ENCODE data around the gene CUBN. TPM values are rescaled to one million over a fixed set of nuclear protein-coding genes. Genes with fewer than 3 reads are reported as not detected.

Gene CUBN
- total and polyA plus RNA-seq, 9 of the 15 experiments (the other 6 are each of a cell fraction or from before 2014, with no cell fraction given), result 0.04 to 0.33 (median 0.09) TPM

- no peak for TF ChIP-seq ZNF140 (CRISPR knock-in tag; IDR thresholded peaks at IDR 0.05)
- TF ChIP-seq NR4A1 (CRISPR knock-in tag; IDR thresholded peaks at IDR 0.05), result no peak
- TF ChIP-seq NR4A1 (tag; IDR thresholded peaks at IDR 0.05), result no peak
- TF ChIP-seq MCM3 (IDR thresholded peaks at IDR 0.05), result no peak
- TF ChIP-seq, protein P1, sequence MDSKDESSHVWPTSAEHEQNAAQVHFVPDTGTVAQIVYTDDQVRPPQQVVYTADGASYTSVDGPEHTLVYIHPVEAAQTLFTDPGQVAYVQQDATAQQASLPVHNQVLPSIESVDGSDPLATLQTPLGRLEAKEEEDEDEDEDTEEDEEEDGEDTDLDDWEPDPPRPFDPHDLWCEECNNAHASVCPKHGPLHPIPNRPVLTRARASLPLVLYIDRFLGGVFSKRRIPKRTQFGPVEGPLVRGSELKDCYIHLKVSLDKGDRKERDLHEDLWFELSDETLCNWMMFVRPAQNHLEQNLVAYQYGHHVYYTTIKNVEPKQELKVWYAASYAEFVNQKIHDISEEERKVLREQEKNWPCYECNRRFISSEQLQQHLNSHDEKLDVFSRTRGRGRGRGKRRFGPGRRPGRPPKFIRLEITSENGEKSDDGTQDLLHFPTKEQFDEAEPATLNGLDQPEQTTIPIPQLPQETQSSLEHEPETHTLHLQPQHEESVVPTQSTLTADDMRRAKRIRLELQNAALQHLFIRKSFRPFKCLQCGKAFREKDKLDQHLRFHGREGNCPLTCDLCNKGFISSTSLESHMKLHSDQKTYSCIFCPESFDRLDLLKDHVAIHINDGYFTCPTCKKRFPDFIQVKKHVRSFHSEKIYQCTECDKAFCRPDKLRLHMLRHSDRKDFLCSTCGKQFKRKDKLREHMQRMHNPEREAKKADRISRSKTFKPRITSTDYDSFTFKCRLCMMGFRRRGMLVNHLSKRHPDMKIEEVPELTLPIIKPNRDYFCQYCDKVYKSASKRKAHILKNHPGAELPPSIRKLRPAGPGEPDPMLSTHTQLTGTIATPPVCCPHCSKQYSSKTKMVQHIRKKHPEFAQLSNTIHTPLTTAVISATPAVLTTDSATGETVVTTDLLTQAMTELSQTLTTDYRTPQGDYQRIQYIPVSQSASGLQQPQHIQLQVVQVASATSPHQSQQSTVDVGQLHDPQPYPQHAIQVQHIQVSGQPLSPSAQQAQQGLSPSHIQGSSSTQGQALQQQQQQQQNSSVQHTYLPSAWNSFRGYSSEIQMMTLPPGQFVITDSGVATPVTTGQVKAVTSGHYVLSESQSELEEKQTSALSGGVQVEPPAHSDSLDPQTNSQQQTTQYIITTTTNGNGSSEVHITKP (IDR thresholded peaks at IDR 0.05; ENCODE audit: partially characterized antibody), result no peak
- TF ChIP-seq ZC3H8 (IDR thresholded peaks at IDR 0.05), result no peak
- no peak for TF ChIP-seq NELFE (IDR thresholded peaks at IDR 0.05; ENCODE audit: insufficient read depth, insufficient read length)
- no peak for TF ChIP-seq RAD51 (IDR thresholded peaks at IDR 0.05; ENCODE audit: borderline replicate concordance, low read depth)
- TF ChIP-seq ZNF717 (CRISPR knock-in tag; IDR thresholded peaks at IDR 0.05), result no peak
- TF ChIP-seq, protein P2, sequence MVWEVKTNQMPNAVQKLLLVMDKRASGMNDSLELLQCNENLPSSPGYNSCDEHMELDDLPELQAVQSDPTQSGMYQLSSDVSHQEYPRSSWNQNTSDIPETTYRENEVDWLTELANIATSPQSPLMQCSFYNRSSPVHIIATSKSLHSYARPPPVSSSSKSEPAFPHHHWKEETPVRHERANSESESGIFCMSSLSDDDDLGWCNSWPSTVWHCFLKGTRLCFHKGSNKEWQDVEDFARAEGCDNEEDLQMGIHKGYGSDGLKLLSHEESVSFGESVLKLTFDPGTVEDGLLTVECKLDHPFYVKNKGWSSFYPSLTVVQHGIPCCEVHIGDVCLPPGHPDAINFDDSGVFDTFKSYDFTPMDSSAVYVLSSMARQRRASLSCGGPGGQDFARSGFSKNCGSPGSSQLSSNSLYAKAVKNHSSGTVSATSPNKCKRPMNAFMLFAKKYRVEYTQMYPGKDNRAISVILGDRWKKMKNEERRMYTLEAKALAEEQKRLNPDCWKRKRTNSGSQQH (CRISPR knock-in tag; IDR thresholded peaks at IDR 0.05), result no peak
- no peak for TF ChIP-seq CCNT2 (IDR thresholded peaks at IDR 0.05; ENCODE audit: borderline replicate concordance, extremely low read depth, insufficient read length, low read depth, low read length)
- peak; percentile 78 for TF ChIP-seq TEAD4 (IDR thresholded peaks at IDR 0.05; ENCODE audit: low read length)
- TF ChIP-seq TEAD4 (CRISPR knock-in tag; IDR thresholded peaks at IDR 0.05; ENCODE audit: borderline replicate concordance), result no peak
- TF ChIP-seq KDM1A (IDR thresholded peaks at IDR 0.05), result peak; percentile 45 to 68
- no peak for TF ChIP-seq USF1 (CRISPR knock-in tag; IDR thresholded peaks at IDR 0.05)
- TF ChIP-seq ZNF561 (CRISPR knock-in tag; conservative IDR thresholded peaks at IDR 0.05), result no peak
- peak; percentile 80 for TF ChIP-seq CBFA2T3 (IDR thresholded peaks at IDR 0.05)
- no peak for TF ChIP-seq TRIM25 (IDR thresholded peaks at IDR 0.05; ENCODE audit: borderline replicate concordance)
- no peak for TF ChIP-seq ERF (CRISPR knock-in tag; IDR thresholded peaks at IDR 0.05)
- TF ChIP-seq MTA1 (IDR thresholded peaks at IDR 0.05; ENCODE audit: borderline replicate concordance), result no peak
- no peak for TF ChIP-seq ZNF232 (CRISPR knock-in tag; IDR thresholded peaks at IDR 0.05)
- TF ChIP-seq MLLT1 (IDR thresholded peaks at IDR 0.05), result no peak
- TF ChIP-seq ZNF212 (CRISPR knock-in tag; IDR thresholded peaks at IDR 0.05), result no peak
These were observed 40.2 kb upstream of the CUBN start (continued) for GRCh38 chr10:17169803-17170202.

Data from K562 (cell line).